IMR-90 (cell line): Measurements from ENCODE around the gene COG4. TPM values are rescaled to one million over a fixed set of nuclear protein-coding genes. Genes with fewer than 3 reads are reported as not detected.

Experiments used
- ATAC-seq: fragments of 200-7000 bp; cut with Tn5 transposase; 2 replicates; pipeline ENCODE4 v1.9.1; 2020; ENCODE audit warnings: low read depth, mild to moderate bottlenecking, moderate library complexity
- BruUV-seq: library from RNA; stranded (reverse); fragments of 400-500 nt; replicated peaks from 2 replicates; lab custom pipeline; 2021; lab: Mats Ljungman, UMichigan
- CTCF ChIA-PET: fragments of 300-600 bp; formaldehyde crosslinking; extraction: SDS; loops from one replicate; lab custom pipeline; 2021; ENCODE audit warnings: antibody characterized with exemption; lab: Yijun Ruan, JAX
- POLR2A ChIA-PET: fragments of 300-600 bp; sonication (Branson Sonifier 250); formaldehyde crosslinking; loops from one replicate; lab custom pipeline; 2022; ENCODE audit warnings: antibody characterized with exemption; ENCODE audit not compliant: unreplicated experiment; lab: Charles Lee
- DNase-seq: peaks from one replicate; pipeline ENCODE4 v3.0.0; 2013
- H2AFZ ChIP-seq: replicated peaks from 2 replicates; pipeline ENCODE3; 2013; ENCODE audit warnings: low read length, mild to moderate bottlenecking; ENCODE audit not compliant: poor library complexity
- H2AK5ac ChIP-seq: 2 replicates; pipeline ENCODE4 v1.6.1; 2013; ENCODE audit warnings: low read depth, low read length, inconsistent platforms
- H2AK9ac ChIP-seq: replicated peaks from 2 replicates; pipeline ENCODE3; 2013; ENCODE audit warnings: mild to moderate bottlenecking, low read depth, low read length, moderate library complexity; ENCODE audit not compliant: poor library complexity
- H2BK120ac ChIP-seq: 2 replicates; pipeline ENCODE4 v1.6.1; 2013; ENCODE audit warnings: low read depth, low read length, inconsistent platforms
- H2BK15ac ChIP-seq: 3 replicates; pipeline ENCODE4 v1.6.1; 2013; ENCODE audit warnings: low read depth, low read length, inconsistent platforms
- H2BK20ac ChIP-seq: 2 replicates; pipeline ENCODE4 v1.6.1; 2013; ENCODE audit warnings: low read depth, mild to moderate bottlenecking, inconsistent platforms, low read length, moderate library complexity
- H2BK5ac ChIP-seq: 2 replicates; pipeline ENCODE4 v1.6.1; 2013; ENCODE audit warnings: mild to moderate bottlenecking, low read depth, low read length, inconsistent platforms; ENCODE audit not compliant: poor library complexity, severe bottlenecking
- H3K14ac ChIP-seq: replicated peaks from 2 replicates; pipeline ENCODE4 v1.6.1; 2013; ENCODE audit warnings: low read depth, low read length, inconsistent platforms
- H3K18ac ChIP-seq: 2 replicates; pipeline ENCODE4 v1.6.1; 2013; ENCODE audit warnings: low read depth, low read length, control low read depth
- H3K23ac ChIP-seq: 2 replicates; pipeline ENCODE4 v1.6.1; 2013; ENCODE audit warnings: low read depth, low read length, inconsistent platforms
- H3K27ac ChIP-seq: 2 replicates; pipeline ENCODE4 v1.5.1; 2013; ENCODE audit warnings: mild to moderate bottlenecking, control low read depth, low read length; ENCODE audit not compliant: insufficient read depth
- H3K27me3 ChIP-seq: 2 replicates; pipeline ENCODE4 v1.6.1; 2013; ENCODE audit warnings: low read length; ENCODE audit not compliant: control insufficient read depth, insufficient read depth
- H3K36me3 ChIP-seq: 2 replicates; pipeline ENCODE4 v1.6.1; 2013; ENCODE audit warnings: low read length, mixed read lengths; ENCODE audit not compliant: control insufficient read depth, insufficient read depth
- H3K4ac ChIP-seq: 2 replicates; pipeline ENCODE4 v1.6.1; 2013; ENCODE audit warnings: low read depth, low read length, inconsistent platforms
- H3K4me1 ChIP-seq: 2 replicates; pipeline ENCODE4 v1.6.1; 2013; ENCODE audit warnings: low read length, mixed read lengths; ENCODE audit not compliant: control insufficient read depth, insufficient read depth
- H3K4me2 ChIP-seq: 2 replicates; pipeline ENCODE4 v1.6.1; 2013; ENCODE audit warnings: low read depth, mild to moderate bottlenecking, control low read depth, low read length, moderate library complexity
- H3K4me3 ChIP-seq: 2 replicates; pipeline ENCODE4 v1.5.1; 2013; ENCODE audit warnings: low read depth, mild to moderate bottlenecking, control low read depth, low read length, moderate library complexity; ENCODE audit not compliant: insufficient read depth
- H3K56ac ChIP-seq: 2 replicates; pipeline ENCODE4 v1.6.1; 2013; ENCODE audit warnings: low read length, inconsistent platforms; ENCODE audit not compliant: insufficient read depth; ENCODE audit errors: extremely low read depth
- H3K79me1 ChIP-seq, 2 experiments: 2 replicates each; pipeline ENCODE4 v1.6.1; 2013; ENCODE audit warnings: low read length in 2 of 2, inconsistent platforms in 1 of 2, low read depth in 1 of 2
- H3K9ac ChIP-seq: 2 replicates; pipeline ENCODE4 v1.6.1; 2013; ENCODE audit warnings: low read depth, low read length, control low read depth
- H3K9me1 ChIP-seq: 2 replicates; pipeline ENCODE4 v1.6.1; 2013; ENCODE audit warnings: low read length, inconsistent platforms; ENCODE audit not compliant: insufficient read depth
- H3K9me3 ChIP-seq: 2 replicates; pipeline ENCODE4 v1.6.1; 2013; ENCODE audit warnings: low read length; ENCODE audit not compliant: control insufficient read depth, insufficient read depth
- H4K20me1 ChIP-seq: 2 replicates; pipeline ENCODE4 v1.6.1; 2013; ENCODE audit warnings: low read length, inconsistent platforms; ENCODE audit not compliant: insufficient read depth
- H4K5ac ChIP-seq: 2 replicates; pipeline ENCODE4 v1.6.1; 2013; ENCODE audit warnings: mild to moderate bottlenecking, low read depth, low read length, control low read depth
- H4K8ac ChIP-seq, 2 experiments: 2 replicates each; pipeline ENCODE4 v1.6.1; 2013; ENCODE audit warnings: low read depth in 2 of 2, low read length in 2 of 2, control low read depth in 1 of 2, inconsistent platforms in 1 of 2
- H4K91ac ChIP-seq: 2 replicates; pipeline ENCODE4 v1.6.1; 2013; ENCODE audit warnings: low read depth, low read length, inconsistent platforms; ENCODE audit not compliant: insufficient read depth
- BHLHE40 ChIP-seq: fragments of 150-350 bp; IDR thresholded peaks from 2 replicates; pipeline ENCODE4 v1.6.1; 2016; ENCODE audit warnings: mild to moderate bottlenecking, low read depth, low read length
- CEBPB ChIP-seq: IDR thresholded peaks from 2 replicates; pipeline ENCODE4 v1.6.1; 2012; ENCODE audit warnings: low read depth, low read length, improper control_type of control experiment
- CHD1 ChIP-seq: IDR thresholded peaks from 2 replicates; pipeline ENCODE4 v1.6.1; 2012; ENCODE audit warnings: low read depth, low read length, improper control_type of control experiment
- ELK1 ChIP-seq: fragments of 150-350 bp; IDR thresholded peaks from 2 replicates; pipeline ENCODE4 v1.6.1; 2016; ENCODE audit warnings: low read depth, mild to moderate bottlenecking, low read length, moderate library complexity, borderline replicate concordance
- FOS ChIP-seq: fragments of 150-350 bp; IDR thresholded peaks from 2 replicates; pipeline ENCODE4 v1.6.1; 2016; ENCODE audit warnings: low read depth, low read length
- MAFK ChIP-seq: IDR thresholded peaks from 2 replicates; pipeline ENCODE4 v1.6.1; 2012; ENCODE audit warnings: low read depth, low read length, improper control_type of control experiment
- MAZ ChIP-seq: IDR thresholded peaks from 2 replicates; pipeline ENCODE4 v1.6.1; 2012; ENCODE audit warnings: low read depth, mild to moderate bottlenecking, low read length, improper control_type of control experiment, moderate library complexity, borderline replicate concordance
- MXI1 ChIP-seq: IDR thresholded peaks from 2 replicates; pipeline ENCODE4 v1.6.1; 2012; ENCODE audit warnings: low read depth, mild to moderate bottlenecking, low read length, moderate library complexity, borderline replicate concordance
- NFE2L2 ChIP-seq: fragments of 150-350 bp; IDR thresholded peaks from 2 replicates; pipeline ENCODE4 v1.6.1; 2016; ENCODE audit warnings: low read depth, mild to moderate bottlenecking, low read length
- RAD21 ChIP-seq: IDR thresholded peaks from 2 replicates; pipeline ENCODE4 v1.6.1; 2012; ENCODE audit warnings: low read length, improper control_type of control experiment
- RCOR1 ChIP-seq: IDR thresholded peaks from 2 replicates; pipeline ENCODE4 v1.6.1; 2012; ENCODE audit warnings: mild to moderate bottlenecking, low read length, improper control_type of control experiment; ENCODE audit not compliant: insufficient replicate concordance
- RFX5 ChIP-seq: IDR thresholded peaks from 2 replicates; pipeline ENCODE4 v1.8.0; 2012; ENCODE audit warnings: low read depth, mild to moderate bottlenecking, low read length, moderate library complexity
- SMC3 ChIP-seq: fragments of 150-350 bp; IDR thresholded peaks from 2 replicates; pipeline ENCODE4 v1.6.1; 2016; ENCODE audit warnings: low read depth, mild to moderate bottlenecking, antibody characterized with exemption, low read length, moderate library complexity
- WGBS, 2 experiments: methylation state at CpG; one replicate each; pipeline versions ENCODE4 v1.1.5 to v1.1.7; 2013; ENCODE audit warnings: missing lambda C conversion rate in 2 of 2; ENCODE audit not compliant: insufficient read length in 1 of 2; ENCODE audit errors: extremely low coverage in 2 of 2; 5-methylcytosine and 5-hydroxymethylcytosine counted together
- dilution Hi-C: fragments of 300-500 bp; cut with HindIII; formaldehyde crosslinking; loops from one replicate; pipeline ENCODE4 v1.14.3; 2018; ENCODE audit warnings: low sequenced_read_pairs; ENCODE audit not compliant: unreplicated experiment
- in situ Hi-C: fragments of 300-500 bp; cut with MboI; formaldehyde crosslinking; loops from 3 replicates; pipeline ENCODE4 v1.14.3; 2019; ENCODE audit warnings: low sequenced_read_pairs, inconsistent platforms, mixed read lengths
- intact Hi-C: fragments of 100-400 bp; cut with micrococcal nuclease; formaldehyde crosslinking; loops from 2 replicates; pipeline ENCODE4 v1.10.0; 2022
- polyA plus RNA-seq, 3 experiments: library from polyadenylated mRNA; depleted of rRNA; stranded (reverse); fragments of >200 nt; gene quantifications; 2 replicates each; pipeline ENCODE4 v1.2.3, GENCODE V29; 2012; ENCODE audit warnings: low replicate concordance in 1 of 3
- total RNA-seq: library from RNA; depleted of rRNA; stranded (reverse); fragments of >200 nt; gene quantifications from 2 replicates; pipeline ENCODE4 v1.2.3, GENCODE V29; 2012
- TF ChIP-seq, protein P1 (sequence below): fragments of 150-350 bp; IDR thresholded peaks from 2 replicates; pipeline ENCODE4 v1.6.1; 2017; ENCODE audit warnings: mild to moderate bottlenecking, antibody characterized with exemption, low read length, low read depth
- TF ChIP-seq, protein P2 (sequence below): conservative IDR thresholded peaks from 2 replicates; pipeline ENCODE4 v1.5.1; 2012; ENCODE audit warnings: mild to moderate bottlenecking, low read depth, low read length, improper control_type of control experiment

COG4 gene
- total and polyA plus RNA-seq, 2 of the 4 experiments (the other 2 are of a cell fraction) = 47.5 to 96.1 TPM

DNA sequence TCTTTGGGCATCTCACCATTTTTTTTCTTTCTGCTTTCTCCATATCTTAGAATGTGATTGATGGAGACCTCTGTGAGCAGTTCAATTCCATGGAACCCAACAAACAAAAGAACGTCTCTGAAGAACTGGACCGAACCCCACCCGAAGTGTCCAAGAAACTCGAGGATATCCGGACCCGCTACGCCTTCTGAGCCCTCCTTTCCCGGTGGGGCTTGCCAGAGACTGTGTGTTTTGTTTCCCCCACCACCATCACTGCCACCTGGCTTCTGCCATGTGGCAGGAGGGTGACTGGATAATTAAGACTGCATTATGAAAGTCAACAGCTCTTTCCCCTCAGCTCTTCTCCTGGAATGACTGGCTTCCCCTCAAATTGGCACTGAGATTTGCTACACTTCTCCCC is 48.3 kb upstream of the COG4 start:
- ATAC-seq (no peak), DNase-seq (no peak)
- no CpG with 5 or more reads among the region's 8 CpGs for WGBS, 2 experiments
- Histone ChIP-seq H3K4me2 (no peak overlapping the region), H3K36me3 (peaks cover 62% of the 10 kb centered on the region), H4K91ac (peak overlapping the region; percentile 19; the same call in 1 of the 2 replicates), H4K20me1 (peaks cover 53% of the 10 kb centered on the region), H3K9me3 (no peaks in the 10 kb centered on the region), H3K27ac (no peak overlapping the region), H2AFZ (no peak overlapping the region), H4K8ac (peak overlapping the region in 1 of 2 experiments; percentile 38; a peak in 1 of 4 replicates), H3K56ac (no peak overlapping the region), H3K14ac (peak overlapping the region; percentile 33), H2AK5ac (peak overlapping the region; percentile 54; the same call in 1 of the 2 replicates), H3K9ac (no peak overlapping the region), H4K5ac (no peak overlapping the region), H3K4ac (peak overlapping the region; percentile 74; the same call in 1 of the 2 replicates), H2BK20ac (no peak overlapping the region), H2BK15ac (no peak overlapping the region), H3K4me1 (peaks cover 32% of the 10 kb centered on the region), H3K18ac (no peak overlapping the region), H2BK5ac (no peak overlapping the region), H3K27me3 (no peaks in the 10 kb centered on the region), H3K9me1 (peaks cover 34% of the 10 kb centered on the region), H3K79me1 (peaks cover 13 to 83% of the 10 kb centered on the region in 2 experiments), H2BK120ac (no peak overlapping the region), H3K23ac (peak overlapping the region; percentile 17; the same call in 1 of the 2 replicates), H3K4me3 (no peak overlapping the region), H2AK9ac (no peak overlapping the region)
- CTCF ChIA-PET = no interaction called here
- TSS peak; percentile 58 for BruUV-seq
- dilution Hi-C loops = no loop called here
- TF ChIP-seq NFE2L2 (no peak), ELK1 (no peak), FOS (no peak), MAZ (no peak), BHLHE40 (no peak), CEBPB (no peak), RCOR1 (no peak), CHD1 (no peak), RAD21 (no peak), MAFK (no peak), MXI1 (no peak), RFX5 (no peak), SMC3 (no peak)
- TF ChIP-seq, protein P1, sequence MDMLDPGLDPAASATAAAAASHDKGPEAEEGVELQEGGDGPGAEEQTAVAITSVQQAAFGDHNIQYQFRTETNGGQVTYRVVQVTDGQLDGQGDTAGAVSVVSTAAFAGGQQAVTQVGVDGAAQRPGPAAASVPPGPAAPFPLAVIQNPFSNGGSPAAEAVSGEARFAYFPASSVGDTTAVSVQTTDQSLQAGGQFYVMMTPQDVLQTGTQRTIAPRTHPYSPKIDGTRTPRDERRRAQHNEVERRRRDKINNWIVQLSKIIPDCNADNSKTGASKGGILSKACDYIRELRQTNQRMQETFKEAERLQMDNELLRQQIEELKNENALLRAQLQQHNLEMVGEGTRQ = no peak
- TF ChIP-seq, protein P2, sequence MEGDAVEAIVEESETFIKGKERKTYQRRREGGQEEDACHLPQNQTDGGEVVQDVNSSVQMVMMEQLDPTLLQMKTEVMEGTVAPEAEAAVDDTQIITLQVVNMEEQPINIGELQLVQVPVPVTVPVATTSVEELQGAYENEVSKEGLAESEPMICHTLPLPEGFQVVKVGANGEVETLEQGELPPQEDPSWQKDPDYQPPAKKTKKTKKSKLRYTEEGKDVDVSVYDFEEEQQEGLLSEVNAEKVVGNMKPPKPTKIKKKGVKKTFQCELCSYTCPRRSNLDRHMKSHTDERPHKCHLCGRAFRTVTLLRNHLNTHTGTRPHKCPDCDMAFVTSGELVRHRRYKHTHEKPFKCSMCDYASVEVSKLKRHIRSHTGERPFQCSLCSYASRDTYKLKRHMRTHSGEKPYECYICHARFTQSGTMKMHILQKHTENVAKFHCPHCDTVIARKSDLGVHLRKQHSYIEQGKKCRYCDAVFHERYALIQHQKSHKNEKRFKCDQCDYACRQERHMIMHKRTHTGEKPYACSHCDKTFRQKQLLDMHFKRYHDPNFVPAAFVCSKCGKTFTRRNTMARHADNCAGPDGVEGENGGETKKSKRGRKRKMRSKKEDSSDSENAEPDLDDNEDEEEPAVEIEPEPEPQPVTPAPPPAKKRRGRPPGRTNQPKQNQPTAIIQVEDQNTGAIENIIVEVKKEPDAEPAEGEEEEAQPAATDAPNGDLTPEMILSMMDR = no peak
- POLR2A ChIA-PET = no interaction called here
- intact Hi-C loops = loop anchor here (5.0 kb wide), 2 partner anchors 66 to 81 kb away; no protein-coding TSS in a partner anchor
- in situ Hi-C loops = loop anchor here (5.0 kb wide), 1 partner anchor 81 kb away; no protein-coding TSS in a partner anchor
